Measurements from ENCODE around the gene CD8B2. TPM values are rescaled to one million over a fixed set of nuclear protein-coding genes. Genes with fewer than 3 reads are reported as not detected.

CD8B2 gene
- total RNA-seq, 1 experiment from 2014 or later, result not detected

DNA sequence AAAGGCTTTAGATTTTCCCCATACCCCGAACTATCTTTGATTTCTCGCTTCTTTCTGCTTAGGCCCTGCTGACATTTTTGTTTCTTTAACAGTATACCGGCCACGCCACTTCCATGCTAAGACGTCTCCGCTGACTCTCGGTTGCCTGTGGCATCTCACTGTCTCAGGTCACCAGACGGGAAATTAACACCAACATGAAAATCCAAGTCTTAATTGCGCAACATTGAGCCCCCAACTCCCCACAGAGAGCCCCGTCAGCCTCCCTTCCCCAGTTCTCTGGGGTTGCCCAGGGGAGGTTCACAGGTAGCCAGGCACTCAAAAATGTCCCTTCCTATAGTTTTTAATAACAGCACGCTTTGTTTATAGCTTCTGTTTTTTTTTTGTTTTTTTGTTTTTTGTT lies 30.2 kb downstream of the CD8B2 start:
- H3K36me3 ChIP-seq (ENCODE audit: control insufficient read depth, insufficient read depth, low read length), result no peaks in the 10 kb centered on the region
- no peak for DNase-seq (ENCODE audit: low read depth, low spot score)
- H3K27me3 ChIP-seq (ENCODE audit: control insufficient read depth, insufficient read depth, low read length), result no peaks in the 10 kb centered on the region
- CTCF ChIA-PET, result no interaction called here
- POLR2A ChIA-PET, result interaction anchor here (0.5 kb wide), 1 partner anchor 943 kb away, joined by 3 read pairs; no protein-coding TSS in a partner anchor
- no peak for ATAC-seq
- TF ChIP-seq, protein P1, sequence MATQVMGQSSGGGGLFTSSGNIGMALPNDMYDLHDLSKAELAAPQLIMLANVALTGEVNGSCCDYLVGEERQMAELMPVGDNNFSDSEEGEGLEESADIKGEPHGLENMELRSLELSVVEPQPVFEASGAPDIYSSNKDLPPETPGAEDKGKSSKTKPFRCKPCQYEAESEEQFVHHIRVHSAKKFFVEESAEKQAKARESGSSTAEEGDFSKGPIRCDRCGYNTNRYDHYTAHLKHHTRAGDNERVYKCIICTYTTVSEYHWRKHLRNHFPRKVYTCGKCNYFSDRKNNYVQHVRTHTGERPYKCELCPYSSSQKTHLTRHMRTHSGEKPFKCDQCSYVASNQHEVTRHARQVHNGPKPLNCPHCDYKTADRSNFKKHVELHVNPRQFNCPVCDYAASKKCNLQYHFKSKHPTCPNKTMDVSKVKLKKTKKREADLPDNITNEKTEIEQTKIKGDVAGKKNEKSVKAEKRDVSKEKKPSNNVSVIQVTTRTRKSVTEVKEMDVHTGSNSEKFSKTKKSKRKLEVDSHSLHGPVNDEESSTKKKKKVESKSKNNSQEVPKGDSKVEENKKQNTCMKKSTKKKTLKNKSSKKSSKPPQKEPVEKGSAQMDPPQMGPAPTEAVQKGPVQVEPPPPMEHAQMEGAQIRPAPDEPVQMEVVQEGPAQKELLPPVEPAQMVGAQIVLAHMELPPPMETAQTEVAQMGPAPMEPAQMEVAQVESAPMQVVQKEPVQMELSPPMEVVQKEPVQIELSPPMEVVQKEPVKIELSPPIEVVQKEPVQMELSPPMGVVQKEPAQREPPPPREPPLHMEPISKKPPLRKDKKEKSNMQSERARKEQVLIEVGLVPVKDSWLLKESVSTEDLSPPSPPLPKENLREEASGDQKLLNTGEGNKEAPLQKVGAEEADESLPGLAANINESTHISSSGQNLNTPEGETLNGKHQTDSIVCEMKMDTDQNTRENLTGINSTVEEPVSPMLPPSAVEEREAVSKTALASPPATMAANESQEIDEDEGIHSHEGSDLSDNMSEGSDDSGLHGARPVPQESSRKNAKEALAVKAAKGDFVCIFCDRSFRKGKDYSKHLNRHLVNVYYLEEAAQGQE (IDR thresholded peaks at IDR 0.05; ENCODE audit: insufficient read depth in 1 of 2, low read depth in 2 of 2, low read length in 1 of 2), result no peak
- TF ChIP-seq TCF7L2 (IDR thresholded peaks at IDR 0.05; ENCODE audit: low read depth, low read length) (no peak), SIN3A (IDR thresholded peaks at IDR 0.05; ENCODE audit: borderline replicate concordance, insufficient read depth, low read depth, low read length) (no peak), POLR2AphosphoS5 (IDR thresholded peaks at IDR 0.05; ENCODE audit: low read depth, low read length) (no peak)
- TF ChIP-seq, protein P2, sequence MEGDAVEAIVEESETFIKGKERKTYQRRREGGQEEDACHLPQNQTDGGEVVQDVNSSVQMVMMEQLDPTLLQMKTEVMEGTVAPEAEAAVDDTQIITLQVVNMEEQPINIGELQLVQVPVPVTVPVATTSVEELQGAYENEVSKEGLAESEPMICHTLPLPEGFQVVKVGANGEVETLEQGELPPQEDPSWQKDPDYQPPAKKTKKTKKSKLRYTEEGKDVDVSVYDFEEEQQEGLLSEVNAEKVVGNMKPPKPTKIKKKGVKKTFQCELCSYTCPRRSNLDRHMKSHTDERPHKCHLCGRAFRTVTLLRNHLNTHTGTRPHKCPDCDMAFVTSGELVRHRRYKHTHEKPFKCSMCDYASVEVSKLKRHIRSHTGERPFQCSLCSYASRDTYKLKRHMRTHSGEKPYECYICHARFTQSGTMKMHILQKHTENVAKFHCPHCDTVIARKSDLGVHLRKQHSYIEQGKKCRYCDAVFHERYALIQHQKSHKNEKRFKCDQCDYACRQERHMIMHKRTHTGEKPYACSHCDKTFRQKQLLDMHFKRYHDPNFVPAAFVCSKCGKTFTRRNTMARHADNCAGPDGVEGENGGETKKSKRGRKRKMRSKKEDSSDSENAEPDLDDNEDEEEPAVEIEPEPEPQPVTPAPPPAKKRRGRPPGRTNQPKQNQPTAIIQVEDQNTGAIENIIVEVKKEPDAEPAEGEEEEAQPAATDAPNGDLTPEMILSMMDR (IDR thresholded peaks at IDR 0.05), result no peak
- in situ Hi-C loops (cut with HindIII; ENCODE audit: low pct_unique_long_range_greater_than_20kb, low sequenced_read_pairs), result no loop called here
- intact Hi-C loops (cut with micrococcal nuclease; ENCODE audit: unreplicated experiment), result no loop called here
- no peaks in the 10 kb centered on the region for H3K4me1 ChIP-seq (ENCODE audit: control insufficient read depth, insufficient read depth, low read length)
- BruUV-seq (replicated peaks), result no TSS peak
- H3K27ac ChIP-seq (ENCODE audit: low read length), result no peak overlapping the region
- no peak overlapping the region for H3K4me3 ChIP-seq (ENCODE audit: low read depth in 2 of 2, low read length in 2 of 2)
- H3K9me3 ChIP-seq (ENCODE audit: control insufficient read depth, insufficient read depth, low read depth, low read length), result no peaks in the 10 kb centered on the region

DNA sequence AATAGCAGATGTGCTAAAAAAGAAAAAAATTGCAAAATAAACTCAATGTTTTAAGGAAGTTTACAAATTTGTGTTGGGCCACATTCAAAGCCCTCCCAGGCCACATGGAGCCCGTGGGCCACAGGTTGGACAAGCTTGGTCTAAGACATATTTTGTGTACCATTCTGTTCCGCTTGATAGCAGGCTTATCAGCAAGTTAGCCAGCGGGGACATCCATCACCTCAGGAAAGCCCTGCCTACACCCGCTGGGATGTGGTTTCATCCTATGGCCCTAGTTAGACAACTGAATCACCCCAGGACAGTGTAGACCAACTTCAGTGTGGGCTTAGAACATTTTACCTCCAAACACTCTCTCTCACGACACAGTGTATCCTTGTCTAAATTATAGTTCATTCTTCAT lies 32.6 kb downstream of the CD8B2 start:
- H3K36me3 ChIP-seq (ENCODE audit: control insufficient read depth, insufficient read depth, low read length), result no peaks in the 10 kb centered on the region
- no TSS peak for BruUV-seq (replicated peaks)
- H3K9me3 ChIP-seq (ENCODE audit: control insufficient read depth, insufficient read depth, low read depth, low read length), result no peaks in the 10 kb centered on the region
- ChIA-PET POLR2A (no interaction called here), CTCF (no interaction called here)
- no peaks in the 10 kb centered on the region for H3K4me1 ChIP-seq (ENCODE audit: control insufficient read depth, insufficient read depth, low read length)
- in situ Hi-C loops (cut with HindIII; ENCODE audit: low pct_unique_long_range_greater_than_20kb, low sequenced_read_pairs) (no loop called here), intact Hi-C loops (cut with micrococcal nuclease; ENCODE audit: unreplicated experiment) (no loop called here)
- ATAC-seq (no peak), DNase-seq (ENCODE audit: low read depth, low spot score) (no peak)
- no peak overlapping the region for H3K27ac ChIP-seq (ENCODE audit: low read length)
- TF ChIP-seq, protein P2 (IDR thresholded peaks at IDR 0.05), result no peak
- TF ChIP-seq TCF7L2 (IDR thresholded peaks at IDR 0.05; ENCODE audit: low read depth, low read length), result no peak
- TF ChIP-seq, protein P1 (IDR thresholded peaks at IDR 0.05; ENCODE audit: insufficient read depth in 1 of 2, low read depth in 2 of 2, low read length in 1 of 2), result no peak
- no peak for TF ChIP-seq POLR2AphosphoS5 (IDR thresholded peaks at IDR 0.05; ENCODE audit: low read depth, low read length)
- TF ChIP-seq SIN3A (IDR thresholded peaks at IDR 0.05; ENCODE audit: borderline replicate concordance, insufficient read depth, low read depth, low read length), result no peak
- H3K4me3 ChIP-seq (ENCODE audit: low read depth in 2 of 2, low read length in 2 of 2), result no peak overlapping the region
- no peaks in the 10 kb centered on the region; the same call in 1 of the 2 replicates for H3K27me3 ChIP-seq (ENCODE audit: control insufficient read depth, insufficient read depth, low read length)

Data from Panc1 (cell line).